Body of pancreas (tissue), 4 donors: ENCODE measurements around the gene HAP1. TPM values are rescaled to one million over a fixed set of nuclear protein-coding genes. Genes with fewer than 3 reads are reported as not detected.

Source experiments
- ATAC-seq: fragments of 150-250 bp; one replicate; pipeline ENCODE4 v1.9.1; 2016
- DNase-seq, 4 donors: peaks; one replicate each; pipeline ENCODE4 v3.0.0-alpha.2; 2019
- H3K27ac ChIP-seq, 4 donors: fragments of 200-600 bp; sonication (generic); 1 replicate in 3 of 4; 2 replicates in 1 of 4; pipeline versions ENCODE4 v1.5.1 to v1.6.1; 2016 to 2019; ENCODE audit warnings: mild to moderate bottlenecking in 1 of 4, mixed read lengths in 1 of 4, moderate library complexity in 1 of 4
- H3K27me3 ChIP-seq, 2 donors: fragments of 200-600 bp; sonication (generic); one replicate each; pipeline ENCODE4 v1.6.0; 2016; ENCODE audit warnings: mild to moderate bottlenecking in 1 of 2
- H3K36me3 ChIP-seq, 2 donors: fragments of 200-600 bp; sonication (generic); replicated peaks in 1 of 2; 2 replicates each; pipeline ENCODE4 v1.5.1; 2016; ENCODE audit warnings: low read depth in 2 of 2; ENCODE audit not compliant: insufficient read depth in 1 of 2
- H3K4me1 ChIP-seq: fragments of 200-600 bp; sonication (generic); one replicate; pipeline ENCODE4 v1.6.0; 2016
- H3K4me3 ChIP-seq, 2 donors: fragments of 200-600 bp; sonication (generic); 1 replicate in 1 of 2; 2 replicates in 1 of 2; pipeline ENCODE4 v1.5.1; 2016 to 2019
- H3K9me3 ChIP-seq, 3 donors: fragments of 200-600 bp; sonication (generic); 1 replicate in 2 of 3; 2 replicates in 1 of 3; pipeline ENCODE4 v1.5.1; 2016
- CTCF ChIP-seq, 7 experiments: fragments of 450-650 bp in 4 of 7; fragments of 200-600 bp in 3 of 7; sonication (generic) in 3 of 7; IDR thresholded peaks; one replicate each; pipeline ENCODE4 v1.5.1; 2016 to 2019; ENCODE audit warnings: antibody characterized with exemption in 7 of 7
- POLR2A ChIP-seq, 3 donors: fragments of 450-650 bp; IDR thresholded peaks; one replicate each; pipeline ENCODE4 v1.6.1; 2016; ENCODE audit warnings: antibody characterized with exemption in 3 of 3, mild to moderate bottlenecking in 2 of 3
- WGBS, 2 donors: methylation state at CpG; one replicate each; pipeline ENCODE4 v1.1.5; 2017; 5-methylcytosine and 5-hydroxymethylcytosine counted together
- intact Hi-C: fragments of 100-400 bp; cut with DNase I; formaldehyde crosslinking; loops from one replicate; pipeline ENCODE4 v1.15.1; 2023
- total RNA-seq, 2 donors: library from RNA; depleted of rRNA; stranded (reverse); fragments of >200 nt; gene quantifications; one replicate each; pipeline ENCODE4 v1.1.0, GENCODE V29; 2016

Gene HAP1
- total RNA-seq, 2 donors from 2014 or later = 0.52 to 1.3 TPM

DNA sequence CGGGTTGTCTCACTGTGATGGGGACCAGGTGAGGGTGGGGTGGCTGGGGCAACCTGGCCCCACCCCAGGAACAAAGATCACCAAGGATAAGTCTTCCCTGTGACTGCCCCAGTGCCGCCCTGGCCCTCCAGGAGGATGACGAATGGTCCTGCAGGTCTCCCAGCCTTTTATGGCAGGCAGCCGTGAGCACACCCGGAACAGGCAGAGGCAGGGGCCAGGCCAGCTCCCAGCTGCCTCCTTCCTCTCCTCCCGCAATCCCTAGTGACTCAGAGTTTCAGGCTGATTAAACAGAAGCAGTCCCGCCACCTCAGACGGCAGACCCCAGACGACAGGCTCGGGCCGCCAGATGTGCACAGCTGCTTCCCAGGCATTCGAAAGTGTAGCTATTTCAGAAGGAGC lies 38.7 kb upstream of the HAP1 start:
- H3K4me3 ChIP-seq = no peak overlapping the region
- intact Hi-C loops = no loop called here
- peaks cover 13 to 16% of the 10 kb centered on the region in 2 donors for H3K36me3 ChIP-seq
- DNase-seq (peak; percentile 58 to 92 (median 81)), ATAC-seq (peak; percentile 50)
- no peaks in the 10 kb centered on the region for H3K9me3 ChIP-seq
- WGBS, 2 donors = 18 to 40% methylated on average over 2 to 12 of the region's 12 CpGs
- TF ChIP-seq CTCF (IDR thresholded peaks at IDR 0.05) (no peak), POLR2A (IDR thresholded peaks at IDR 0.05) (peak in 2 of 3 donors; percentile 28 to 29)
- peak overlapping the region; percentile 67 to 78 (median 75) for H3K27ac ChIP-seq
- H3K4me1 ChIP-seq = peaks cover 62% of the 10 kb centered on the region
- H3K27me3 ChIP-seq = no peaks in the 10 kb centered on the region

GRCh38 chr17:41772586-41773189 lies 38.2 kb upstream of the HAP1 start:
- Histone ChIP-seq H3K4me1 (peaks cover 57% of the 10 kb centered on the region), H3K4me3 (no peak overlapping the region), H3K36me3 (peaks cover 17 to 21% of the 10 kb centered on the region in 2 donors), H3K27me3 (no peaks in the 10 kb centered on the region), H3K9me3 (no peaks in the 10 kb centered on the region), H3K27ac (peak overlapping the region; percentile 67 to 78 (median 75))
- TF ChIP-seq POLR2A (IDR thresholded peaks at IDR 0.05) (no peak), CTCF (IDR thresholded peaks at IDR 0.05) (no peak)
- ATAC-seq (no peak), DNase-seq (no peak)
- WGBS, 2 donors = 48 to 53% methylated on average over 10 to 19 of the region's 19 CpGs
- intact Hi-C loops = no loop called here

- Histone ChIP-seq H3K27ac (peak overlapping the region; percentile 67 to 78 (median 75)), H3K4me1 (peaks cover 52% of the 10 kb centered on the region), H3K4me3 (no peak overlapping the region), H3K9me3 (no peaks in the 10 kb centered on the region), H3K27me3 (no peaks in the 10 kb centered on the region), H3K36me3 (peaks cover 21 to 26% of the 10 kb centered on the region in 2 donors)
- intact Hi-C loops = no loop called here
- DNase-seq (peak; percentile 74 to 86 (median 81)), ATAC-seq (peak; percentile 72)
- TF ChIP-seq POLR2A (IDR thresholded peaks at IDR 0.05) (no peak), CTCF (IDR thresholded peaks at IDR 0.05) (no peak)
- 21% methylated on average over 4 of the region's 4 CpGs; no CpG with 5 or more reads in 1 of the 2 donors for WGBS, 2 donors
These were observed 37.8 kb upstream of the HAP1 start for GRCh38 chr17:41772218-41772585.

DNA sequence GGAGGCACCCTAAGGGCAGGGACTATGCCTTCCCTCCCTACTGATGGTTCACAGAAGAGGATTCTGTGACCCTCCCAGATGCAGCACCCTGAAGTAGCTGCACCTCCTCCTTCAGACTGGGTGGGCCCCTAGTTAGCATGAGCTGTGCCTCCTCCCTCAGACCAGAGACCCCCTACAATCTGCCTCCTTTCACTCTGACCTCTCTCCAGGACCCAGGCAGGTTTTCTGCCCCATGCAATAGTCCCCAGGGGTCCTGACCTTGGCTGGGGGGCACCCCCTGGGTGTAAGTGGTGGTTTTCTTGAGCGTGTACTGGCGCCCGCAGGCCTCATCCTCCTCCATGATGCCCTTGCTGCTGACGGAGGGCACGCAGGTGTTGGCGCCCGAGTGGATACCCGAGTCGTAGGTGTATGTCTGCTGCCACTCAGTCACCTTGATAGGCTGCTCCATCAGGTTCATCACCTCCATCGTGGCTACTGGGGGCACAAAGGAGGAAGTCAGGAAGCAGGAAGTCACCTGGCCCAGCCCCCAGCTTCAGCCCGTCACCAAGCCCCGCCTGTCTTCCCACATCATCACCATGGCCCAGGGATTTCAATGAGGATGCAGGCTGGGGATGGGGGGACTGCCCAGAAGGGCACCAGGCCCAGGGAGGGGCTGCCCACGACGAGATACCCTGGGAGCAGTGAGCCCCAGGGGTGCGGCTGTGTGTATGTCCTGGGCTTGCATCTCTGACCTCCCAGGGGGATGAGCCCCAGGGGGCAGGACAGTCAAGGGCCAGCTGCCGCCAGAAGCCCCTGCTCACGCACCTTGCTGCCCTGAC lies 37.2 kb upstream of the HAP1 start:
- Histone ChIP-seq H3K27ac (peak overlapping the region in 3 of 4 donors; percentile 67 to 78 (median 72)), H3K4me1 (peaks cover 46% of the 10 kb centered on the region), H3K4me3 (no peak overlapping the region), H3K27me3 (no peaks in the 10 kb centered on the region), H3K9me3 (no peaks in the 10 kb centered on the region), H3K36me3 (peaks cover 26 to 29% of the 10 kb centered on the region in 2 donors)
- intact Hi-C loops = no loop called here
- DNase-seq (no peak), ATAC-seq (no peak)
- WGBS, 2 donors = 78 to 96% methylated on average over 4 to 17 of the region's 17 CpGs
- TF ChIP-seq CTCF (IDR thresholded peaks at IDR 0.05) (no peak), POLR2A (IDR thresholded peaks at IDR 0.05) (no peak)
